ENCODE data around the gene KRT33A. TPM values are rescaled to one million over a fixed set of nuclear protein-coding genes. Genes with fewer than 3 reads are reported as not detected.
"Not testable (repeated sequence)": the region's sequence is repeated elsewhere in the genome, so short reads cannot be mapped to it uniquely, and the experiment has no call there.

Gene KRT33A
- total RNA-seq: not detected

DNA sequence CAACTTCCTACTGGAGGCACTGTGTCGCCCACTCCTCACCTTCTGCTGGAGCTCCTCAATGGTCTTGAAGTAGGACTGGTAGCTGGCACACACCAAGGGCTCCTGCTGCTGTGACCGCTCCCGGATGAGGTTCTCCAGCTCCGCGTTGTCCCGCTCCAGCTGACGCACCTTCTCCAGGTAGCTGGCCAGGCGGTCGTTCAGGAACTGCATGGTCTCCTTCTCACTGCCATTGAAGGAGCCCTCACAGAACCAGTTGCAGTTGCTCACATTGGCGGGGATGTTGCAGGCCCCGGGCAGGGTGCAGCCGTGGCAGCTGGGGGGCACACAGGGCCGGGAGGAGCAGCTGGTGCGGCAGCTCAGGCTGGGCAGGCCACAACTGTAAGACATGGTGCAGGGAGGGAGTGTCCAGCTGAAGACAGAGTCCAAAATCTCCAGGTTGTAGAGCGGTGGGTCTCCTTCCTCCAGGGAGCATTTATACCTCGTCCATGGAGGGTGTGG lies at the start of gene KRT33A:
KRT33A (minus strand) TSS at position 448 of the 498 bp plus-strand sequence; CDS start at position 387, 61 bp downstream.
- DNase-seq (ENCODE audit: low spot score in 2 of 2): not testable (repeated sequence)

DNA sequence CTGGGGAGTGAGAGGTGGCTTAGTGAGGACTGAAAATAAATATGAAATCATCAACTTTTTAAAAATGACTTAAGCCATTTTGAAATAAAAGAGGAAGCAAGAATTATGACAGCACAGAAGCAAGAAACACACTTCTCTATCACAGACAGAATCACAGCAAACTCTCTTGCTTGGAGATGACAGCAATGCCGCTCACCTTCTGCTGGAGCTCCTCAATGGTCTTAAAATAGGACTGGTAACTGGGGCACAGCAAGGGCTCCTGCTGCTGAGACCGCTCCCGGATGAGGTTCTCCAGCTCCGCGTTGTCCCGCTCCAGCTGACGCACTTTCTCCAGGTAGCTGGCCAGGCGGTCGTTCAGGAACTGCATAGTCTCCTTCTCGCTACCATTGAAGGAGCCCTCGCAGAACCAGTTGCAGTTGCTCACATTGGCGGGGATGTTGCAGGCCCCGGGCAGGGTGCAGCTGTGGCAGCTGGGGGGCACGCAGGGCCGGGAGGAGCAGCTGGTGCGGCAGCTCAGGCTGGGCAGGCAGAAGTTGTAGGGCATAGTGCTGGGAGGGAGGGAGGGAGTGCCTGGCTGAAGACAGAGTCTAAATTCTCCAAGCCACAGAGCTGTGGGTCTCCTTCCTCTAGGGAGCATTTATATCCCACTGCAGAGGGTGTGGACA lies 46.5 kb upstream of the KRT33A start, which contains the start of gene KRT31:
KRT31 (minus strand) TSS at position 613 of the 665 bp plus-strand sequence; CDS start at position 544, 69 bp downstream.
- Histone ChIP-seq H3K4me3 (no peak within 1 kb of the TSS), H3K27me3 (no peaks in the 10 kb centered on the region), H3K9me3 (no peaks in the 10 kb centered on the region), H3K4me1 (no peaks in the 10 kb centered on the region), H3K27ac (no peak within 1 kb of the TSS), H3K36me3 (no peaks in the 10 kb centered on the region)
- TF ChIP-seq, protein P1, sequence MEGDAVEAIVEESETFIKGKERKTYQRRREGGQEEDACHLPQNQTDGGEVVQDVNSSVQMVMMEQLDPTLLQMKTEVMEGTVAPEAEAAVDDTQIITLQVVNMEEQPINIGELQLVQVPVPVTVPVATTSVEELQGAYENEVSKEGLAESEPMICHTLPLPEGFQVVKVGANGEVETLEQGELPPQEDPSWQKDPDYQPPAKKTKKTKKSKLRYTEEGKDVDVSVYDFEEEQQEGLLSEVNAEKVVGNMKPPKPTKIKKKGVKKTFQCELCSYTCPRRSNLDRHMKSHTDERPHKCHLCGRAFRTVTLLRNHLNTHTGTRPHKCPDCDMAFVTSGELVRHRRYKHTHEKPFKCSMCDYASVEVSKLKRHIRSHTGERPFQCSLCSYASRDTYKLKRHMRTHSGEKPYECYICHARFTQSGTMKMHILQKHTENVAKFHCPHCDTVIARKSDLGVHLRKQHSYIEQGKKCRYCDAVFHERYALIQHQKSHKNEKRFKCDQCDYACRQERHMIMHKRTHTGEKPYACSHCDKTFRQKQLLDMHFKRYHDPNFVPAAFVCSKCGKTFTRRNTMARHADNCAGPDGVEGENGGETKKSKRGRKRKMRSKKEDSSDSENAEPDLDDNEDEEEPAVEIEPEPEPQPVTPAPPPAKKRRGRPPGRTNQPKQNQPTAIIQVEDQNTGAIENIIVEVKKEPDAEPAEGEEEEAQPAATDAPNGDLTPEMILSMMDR (IDR thresholded peaks at IDR 0.05): no peak
- intact Hi-C loops (cut with DNase I): no loop called here
- DNase-seq (ENCODE audit: low spot score in 2 of 2): no peak

More for the DNA sequence above, at the start of gene KRT33A:
- H3K4me1 ChIP-seq; H3K27ac ChIP-seq; H3K9me3 ChIP-seq; H3K36me3 ChIP-seq; H3K4me3 ChIP-seq; H3K27me3 ChIP-seq; intact Hi-C loops (cut with DNase I): not testable (repeated sequence)

DNA sequence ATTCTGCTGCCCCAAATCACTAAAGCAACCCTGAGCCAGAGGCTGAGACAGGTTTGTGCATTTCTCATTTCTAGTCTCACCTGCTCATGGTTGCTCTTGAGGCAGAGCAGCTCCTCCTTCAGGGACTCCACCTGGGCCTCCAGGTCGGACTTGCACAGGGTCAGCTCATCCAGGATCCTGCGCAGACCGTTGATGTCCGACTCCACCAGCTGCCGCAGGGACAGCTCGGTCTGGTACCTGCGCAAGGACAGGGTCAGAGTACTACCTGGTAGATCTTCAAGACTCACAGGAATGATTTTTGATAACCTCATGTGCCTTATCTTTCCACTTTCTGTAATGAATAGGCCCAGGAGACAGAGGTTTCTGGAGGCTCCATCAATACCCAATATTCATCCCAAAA lies 45.7 kb upstream of the KRT33A start:
- H3K4me1 ChIP-seq: no peaks in the 10 kb centered on the region
- no peaks in the 10 kb centered on the region for H3K27me3 ChIP-seq
- H3K9me3 ChIP-seq: no peaks in the 10 kb centered on the region
- DNase-seq (ENCODE audit: low spot score in 2 of 2): no peak
- no peak overlapping the region for H3K4me3 ChIP-seq
- TF ChIP-seq, protein P1 (IDR thresholded peaks at IDR 0.05): no peak
- H3K36me3 ChIP-seq: no peaks in the 10 kb centered on the region
- H3K27ac ChIP-seq: no peak overlapping the region
- intact Hi-C loops (cut with DNase I): no loop called here

- no peak overlapping the region for H3K27ac ChIP-seq
- intact Hi-C loops (cut with DNase I): no loop called here
- no peak overlapping the region for H3K4me3 ChIP-seq
- no peaks in the 10 kb centered on the region for H3K9me3 ChIP-seq
- no peaks in the 10 kb centered on the region for H3K4me1 ChIP-seq
- TF ChIP-seq, protein P1 (IDR thresholded peaks at IDR 0.05): no peak
- no peaks in the 10 kb centered on the region for H3K36me3 ChIP-seq
- no peak for DNase-seq (ENCODE audit: low spot score in 2 of 2)
- no peaks in the 10 kb centered on the region for H3K27me3 ChIP-seq
Observed at GRCh38 chr17:41395611-41396010, 45.0 kb upstream of the KRT33A start.

- H3K27ac ChIP-seq; H3K36me3 ChIP-seq; H3K4me3 ChIP-seq; H3K9me3 ChIP-seq; intact Hi-C loops (cut with DNase I); H3K4me1 ChIP-seq; H3K27me3 ChIP-seq; DNase-seq (ENCODE audit: low spot score in 2 of 2): not testable (repeated sequence)
Observed at GRCh38 chr17:41395044-41395443, 44.4 kb upstream of the KRT33A start.

- no peaks in the 10 kb centered on the region for H3K4me1 ChIP-seq
- TF ChIP-seq, protein P1 (IDR thresholded peaks at IDR 0.05): no peak
- intact Hi-C loops (cut with DNase I): no loop called here
- H3K36me3 ChIP-seq: no peaks in the 10 kb centered on the region
- H3K9me3 ChIP-seq: no peaks in the 10 kb centered on the region
- no peak overlapping the region for H3K27ac ChIP-seq
- no peaks in the 10 kb centered on the region for H3K27me3 ChIP-seq
- DNase-seq (ENCODE audit: low spot score in 2 of 2): no peak
- no peak overlapping the region for H3K4me3 ChIP-seq
Observed at GRCh38 chr17:41394254-41394996, 43.8 kb upstream of the KRT33A start.
